NCI-H2227 (cell line): ENCODE measurements around the gene GALE.
"Not testable (repeated sequence)": the region's sequence is repeated elsewhere in the genome, so short reads cannot be mapped to it uniquely, and the experiment has no call there.

ENCODE experiments used
- DNase-seq: peaks from one replicate; lab custom pipeline; 2025; ENCODE audit not compliant: unreplicated experiment; lab: John Stamatoyannopoulos, UW

The GALE gene

DNA sequence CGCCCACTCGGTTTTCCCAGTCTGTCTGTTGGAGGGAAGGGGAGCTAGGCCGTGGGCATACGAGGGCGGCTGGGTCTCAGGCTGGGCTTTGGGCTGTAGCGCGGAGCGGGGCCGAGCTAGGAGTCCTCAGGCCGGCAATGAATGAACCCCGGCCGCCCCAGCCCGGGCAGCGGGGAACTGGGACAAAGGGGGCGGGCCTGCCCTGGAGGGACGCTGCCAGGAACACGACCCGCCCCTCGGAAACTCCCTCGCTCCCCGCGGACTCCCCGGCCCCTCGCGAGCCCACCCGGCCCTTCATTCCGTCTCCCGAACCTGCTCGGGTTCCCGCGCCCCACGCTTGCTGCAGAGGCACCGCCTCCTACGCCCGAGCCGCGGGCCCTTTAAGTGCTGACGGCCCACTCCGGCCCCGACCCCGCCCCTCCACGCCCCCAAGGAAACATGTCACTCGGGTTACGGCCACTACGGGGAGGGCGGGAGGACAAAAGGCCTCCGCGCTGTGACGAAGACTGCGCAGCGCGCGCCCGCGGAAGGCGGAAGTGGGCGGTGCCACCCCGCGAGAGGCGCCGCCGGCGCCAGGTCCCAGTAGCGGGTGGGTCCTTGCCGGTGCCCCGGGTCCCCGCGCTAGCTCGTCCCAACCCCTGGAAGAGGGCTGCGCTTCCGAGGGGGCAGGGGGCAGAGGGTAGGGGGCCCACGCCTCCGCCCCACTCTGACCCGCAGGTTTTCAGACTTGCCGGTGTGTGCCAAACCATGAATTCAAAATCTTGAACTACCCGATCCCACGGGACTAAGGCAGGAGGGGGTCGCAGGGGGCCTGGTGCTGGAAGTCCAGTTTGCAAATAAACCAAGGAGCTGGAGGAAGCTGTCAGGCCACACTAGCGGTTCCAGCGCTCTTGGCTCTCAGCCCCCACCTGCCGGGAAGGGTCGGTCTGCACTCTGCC, at the start of gene GALE:
Gene GALE (minus strand): TSS at position 355 of the 938 bp plus-strand sequence. CDS start 1,747 bp downstream, outside the sequence.
- DNase-seq: peak; percentile 96

DNA sequence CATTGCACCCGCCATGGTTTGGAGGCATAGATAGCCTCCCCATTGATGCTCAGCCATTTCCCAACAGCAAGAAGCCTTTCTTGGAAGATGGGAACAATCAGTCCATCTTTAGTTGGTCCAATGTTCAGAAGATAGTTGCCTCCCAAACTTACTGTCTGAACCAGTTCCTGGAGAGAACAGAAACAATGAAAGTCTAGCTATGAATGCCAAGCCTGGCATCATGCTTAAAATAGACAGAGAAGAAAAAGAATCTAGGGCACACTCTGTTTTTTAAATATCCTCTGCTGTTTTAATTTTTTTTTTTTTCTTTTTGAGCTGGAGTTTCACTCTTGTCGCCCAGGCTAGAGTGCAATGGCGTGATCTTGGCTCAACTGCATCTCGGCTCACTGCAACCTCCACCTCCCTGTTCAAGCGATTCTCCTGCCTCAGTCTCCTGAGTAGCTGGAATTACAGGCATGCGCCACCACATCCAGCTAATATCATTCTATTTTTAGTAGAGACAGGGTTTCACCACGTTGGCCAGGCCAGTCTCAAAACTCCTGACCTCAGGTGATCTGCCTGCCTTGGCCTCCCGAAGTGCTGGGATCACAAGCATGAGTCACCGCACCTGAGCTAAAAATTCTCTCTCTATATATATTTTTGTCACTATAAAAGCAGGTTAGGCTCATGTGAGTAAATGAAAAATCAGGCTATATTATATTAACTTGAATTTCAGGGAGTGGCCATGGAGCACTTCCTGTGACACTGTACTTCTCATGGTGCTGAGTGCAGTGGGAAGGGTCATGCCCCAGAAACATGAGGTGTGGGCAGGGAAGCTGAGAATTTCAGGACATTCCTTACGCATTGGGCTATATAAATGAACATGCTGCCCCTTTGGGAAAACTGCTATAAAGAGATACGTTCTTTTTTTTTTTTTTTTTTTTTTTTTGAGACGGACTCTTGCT, 48.4 kb upstream of the GALE start:
- DNase-seq: no peak

GRCh38 chr1:23847482-23848095, 47.0 kb upstream of the GALE start:
- not testable (repeated sequence) for DNase-seq

GRCh38 chr1:23845163-23845562, 44.6 kb upstream of the GALE start:
- DNase-seq: no peak

- no peak for DNase-seq
Observed at GRCh38 chr1:23843644-23844043, 43.1 kb upstream of the GALE start.

GRCh38 chr1:23838401-23838866, 37.9 kb upstream of the GALE start:
- peak; percentile 72 for DNase-seq

GRCh38 chr1:23837908-23838307, 37.4 kb upstream of the GALE start:
- DNase-seq: no peak

GRCh38 chr1:23836037-23836436, 35.5 kb upstream of the GALE start:
- no peak for DNase-seq

GRCh38 chr1:23834156-23834555, 33.6 kb upstream of the GALE start:
- not testable (repeated sequence) for DNase-seq

GRCh38 chr1:23827717-23828116, 27.2 kb upstream of the GALE start:
- DNase-seq: no peak

DNA sequence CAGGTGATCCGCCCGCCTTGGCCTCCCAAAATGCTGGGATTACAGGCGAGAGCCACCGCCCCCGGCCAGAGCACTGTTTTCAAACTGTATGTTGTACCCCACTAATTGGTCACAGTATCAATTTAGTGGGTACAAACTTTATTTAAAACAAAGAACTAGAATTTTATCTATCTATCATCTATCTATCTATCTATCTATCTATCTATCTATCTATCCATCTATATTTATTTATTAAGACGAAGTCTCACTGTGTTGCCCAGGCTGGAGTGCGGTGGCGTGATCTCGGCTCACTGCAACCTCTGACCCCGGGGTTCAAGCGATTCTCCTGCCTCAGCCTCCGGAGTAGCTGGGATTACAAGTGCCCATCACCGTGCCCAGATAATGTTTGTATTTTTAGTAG, 26.0 kb upstream of the GALE start:
- not testable (repeated sequence) for DNase-seq

DNA sequence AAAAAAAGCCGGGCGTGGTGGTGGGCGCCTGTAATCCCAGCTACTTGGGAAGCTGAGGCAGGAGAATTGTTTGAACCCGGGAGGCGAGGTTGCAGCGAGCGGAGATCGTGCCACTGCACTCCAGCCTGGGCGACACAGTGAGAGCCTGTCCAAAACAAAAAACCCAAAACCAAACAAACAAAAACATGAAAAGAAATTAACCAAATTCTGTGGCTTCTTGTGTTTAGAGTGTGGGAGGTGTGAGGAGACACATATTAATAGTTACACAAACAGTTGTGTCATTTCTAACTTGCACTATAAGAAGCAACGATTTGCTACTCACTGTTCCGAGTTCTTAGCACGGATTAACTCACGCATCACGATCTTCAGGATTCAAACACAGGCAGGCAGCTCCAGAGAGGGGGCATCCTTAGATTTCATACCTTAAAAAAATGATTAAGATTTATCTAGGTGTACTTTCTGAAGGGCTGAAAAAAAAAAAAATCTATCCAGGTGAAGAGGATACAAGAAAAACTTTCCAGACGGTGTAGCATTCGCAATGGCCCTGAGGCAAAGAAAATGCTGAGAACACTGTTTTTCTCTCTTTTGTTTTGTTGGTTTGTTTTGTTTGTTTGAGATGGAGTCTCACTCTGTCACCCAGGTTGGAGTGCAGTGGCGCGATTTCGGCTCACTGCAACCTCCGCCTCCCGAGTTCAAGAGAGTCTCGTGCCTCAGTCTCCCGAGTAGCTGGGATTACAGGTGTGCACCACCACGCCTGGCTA, 25.4 kb upstream of the GALE start:
- no peak for DNase-seq

DNA sequence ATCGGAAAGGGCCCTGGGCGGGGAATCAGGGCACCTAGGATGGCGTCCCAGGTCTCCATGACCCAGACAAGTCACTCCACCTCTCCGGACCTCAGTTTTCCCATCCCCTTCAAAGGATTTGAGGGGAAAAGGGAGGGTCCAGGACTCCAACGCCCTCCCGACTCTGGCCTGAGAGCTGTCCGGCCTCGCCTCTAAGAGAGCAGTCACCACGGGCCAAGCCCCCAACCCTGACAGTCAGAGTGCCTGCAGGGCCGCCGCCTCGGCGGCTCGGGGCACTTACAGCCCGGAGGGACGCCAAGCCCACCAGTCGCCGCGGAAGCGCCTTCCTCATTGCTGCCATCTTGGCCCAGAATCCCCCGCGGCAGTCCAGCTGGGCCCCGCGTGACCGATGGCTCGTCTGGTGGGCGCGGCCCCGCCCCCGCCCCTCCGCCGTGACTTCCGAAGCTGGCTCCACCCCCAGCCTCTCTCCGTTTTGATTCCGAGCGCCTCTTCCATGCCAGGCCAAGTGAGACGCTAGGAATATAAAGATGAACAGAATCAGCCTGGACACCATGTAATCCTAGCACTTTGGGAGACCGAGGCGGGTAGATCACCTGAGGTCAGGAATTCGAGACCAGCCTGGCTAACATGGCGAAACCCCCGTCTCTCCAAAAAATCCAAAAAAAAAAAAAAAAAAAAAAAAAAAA, 24.7 kb upstream of the GALE start, which contains the start of gene HMGCL:
Gene HMGCL (minus strand): TSS at position 354 of the 686 bp plus-strand sequence. CDS start 14 bp downstream, at position 340.
- peak; percentile 95 for DNase-seq

DNA sequence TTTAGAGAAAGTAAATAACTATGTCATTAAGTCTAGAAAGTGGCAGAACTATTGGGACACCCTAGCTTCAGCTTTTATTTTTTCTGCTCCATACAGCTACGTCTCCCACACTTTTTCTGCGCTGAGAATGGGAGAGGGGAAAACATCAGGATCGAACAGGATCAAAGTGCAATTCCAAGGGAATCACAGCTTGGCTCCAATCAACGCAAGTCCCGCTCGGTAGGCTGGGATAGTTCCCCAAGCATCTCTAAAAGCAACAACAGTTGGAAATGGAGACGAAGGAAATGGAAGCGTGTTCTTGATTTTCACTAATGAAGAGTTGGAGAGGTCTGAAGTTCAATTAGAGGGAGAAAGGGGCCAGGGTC, 24.1 kb upstream of the GALE start:
- DNase-seq: no peak

- no peak for DNase-seq
Observed at GRCh38 chr1:23823767-23824166, 23.2 kb upstream of the GALE start.

DNA sequence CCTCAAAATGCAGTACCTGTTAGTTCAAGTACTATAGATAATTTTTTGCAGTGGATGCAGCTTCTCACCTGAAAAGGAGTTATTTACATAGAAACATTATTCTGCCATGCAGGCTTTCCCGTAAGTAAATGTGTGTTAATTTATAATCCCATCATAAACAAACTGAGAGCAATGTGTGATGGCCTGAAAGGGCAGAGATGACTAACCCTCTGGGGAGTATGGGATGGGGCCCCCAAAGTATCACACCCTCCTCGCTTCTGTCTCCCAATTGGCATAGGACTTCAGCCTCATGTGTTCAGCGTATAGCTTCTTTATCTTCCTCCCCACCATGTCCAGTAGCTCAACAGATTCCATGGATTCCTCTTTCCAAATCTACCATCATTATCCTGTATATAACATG, 17.1 kb upstream of the GALE start:
- no peak for DNase-seq

DNA sequence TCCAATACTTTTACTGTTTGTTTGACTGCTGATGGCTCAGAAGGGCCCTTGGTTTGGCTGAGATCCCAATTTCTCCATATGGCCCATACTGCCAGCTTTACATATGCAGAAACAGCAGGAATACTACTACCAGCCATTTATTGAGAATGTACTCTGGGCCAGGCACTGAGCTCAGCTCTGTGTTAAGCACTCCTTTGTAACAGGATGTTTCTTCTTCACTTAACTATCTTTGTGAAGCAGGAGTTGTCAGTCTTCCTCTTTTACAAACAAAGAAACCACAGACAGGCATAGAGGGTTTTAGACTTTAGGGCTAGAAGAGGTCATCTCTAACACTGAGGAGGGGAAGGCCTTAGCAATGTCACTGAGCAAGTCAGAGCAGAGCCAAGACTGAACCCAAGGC, 16.4 kb upstream of the GALE start:
- DNase-seq: no peak

GRCh38 chr1:23816361-23816760, 15.8 kb upstream of the GALE start:
- no peak for DNase-seq

DNA sequence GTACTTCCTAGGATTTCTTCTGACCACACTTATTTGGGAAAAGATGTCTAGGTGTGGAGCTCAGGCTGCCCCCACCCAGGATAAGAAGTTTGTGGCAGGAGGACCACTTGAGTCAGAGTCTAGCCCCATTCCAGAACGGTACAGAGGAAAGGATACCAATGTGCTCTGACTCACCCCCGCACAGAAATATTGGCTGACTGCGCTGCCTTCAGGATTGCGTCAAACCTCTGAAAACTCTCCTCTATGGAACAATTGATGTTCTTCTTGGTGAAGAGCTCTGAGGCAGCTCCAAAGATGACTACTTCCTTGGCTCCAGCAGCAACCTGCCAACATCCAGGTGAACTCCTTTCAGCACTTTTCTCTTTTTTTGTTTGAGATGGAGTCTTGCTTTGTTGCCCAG, 13.5 kb upstream of the GALE start:
- DNase-seq: no peak
